ENCODE results near the gene HERC4.

GRCh38 chr10:68073631-68074030 is 1.5 kb downstream of the HERC4 start:
- TF ChIP-seq CTCF (IDR thresholded peaks at IDR 0.05) (no peak), ZFX (IDR thresholded peaks at IDR 0.05; ENCODE audit: borderline replicate concordance) (no peak)

Data from 22Rv1 (cell line).